Muscle of back (tissue), 13 donors: ENCODE measurements around the gene TMEM263. TPM values are rescaled to one million over a fixed set of nuclear protein-coding genes. Genes with fewer than 3 reads are reported as not detected.
"Not testable (repeated sequence)": the region's sequence is repeated elsewhere in the genome, so short reads cannot be mapped to it uniquely, and the experiment has no call there.

ENCODE experiments used
- DNase-seq, 3 donors: peaks; one replicate each; pipeline versions ENCODE4 v3.0.0 to v3.0.0-alpha.2; 2013
- long read RNA-seq, 9 donors: transcript quantifications; one replicate each; lab custom pipeline, GENCODE V29; 2026
- polyA plus RNA-seq, 10 donors: library from polyadenylated mRNA; unstranded; fragments of 120-200 nt; gene quantifications; one replicate each; pipeline ENCODE4 v1.2.1, GENCODE V29; 2013; ENCODE audit not compliant: insufficient read length in 10 of 10

Gene TMEM263
- polyA plus RNA-seq = 10 to 100 TPM; 60.4 to 79.7 (median 69.0) TPM
- long read RNA-seq, donor 1, transcript TMEM263-201 (4 exons, 3,362 nt) = major isoform, 10 of 13 reads
- long read RNA-seq, donor 1, partial matches to known transcripts = 0 of 13 reads
- long read RNA-seq, donor 1, other reads (novel, unspliced or antisense) = 0 of 13 reads
- long read RNA-seq, donor 2, transcript TMEM263-201 (4 exons, 3,362 nt) = major isoform, 9 of 19 reads
- long read RNA-seq, donor 2, transcript TMEM263-204 (3 exons, 3,349 nt) = minor isoform, 7 of 19 reads
- long read RNA-seq, donor 2, partial matches to known transcripts = 0 of 19 reads
- long read RNA-seq, donor 2, other reads (novel, unspliced or antisense) = 0 of 19 reads
- long read RNA-seq, donor 3 = 0 reads
- long read RNA-seq, donor 4, transcript TMEM263-201 (4 exons, 3,362 nt) = major isoform, 6 of 8 reads
- long read RNA-seq, donor 4, partial matches to known transcripts = 0 of 8 reads
- long read RNA-seq, donor 4, other reads (novel, unspliced or antisense) = 0 of 8 reads
- long read RNA-seq, donor 5, transcript TMEM263-201 (4 exons, 3,362 nt) = major isoform, 21 of 45 reads
- long read RNA-seq, donor 5, partial matches to known transcripts = 19 of 45 reads
- long read RNA-seq, donor 5, other reads (novel, unspliced or antisense) = 0 of 45 reads
- long read RNA-seq, donor 6, transcript TMEM263-201 (4 exons, 3,362 nt) = major isoform, 17 of 28 reads
- long read RNA-seq, donor 6, transcript TMEM263-204 (3 exons, 3,349 nt) = minor isoform, 5 of 28 reads
- long read RNA-seq, donor 6, partial matches to known transcripts = 0 of 28 reads
- long read RNA-seq, donor 6, other reads (novel, unspliced or antisense) = 0 of 28 reads
- long read RNA-seq, donor 7, transcript TMEM263-204 (3 exons, 3,349 nt) = major isoform, 8 of 12 reads
- long read RNA-seq, donor 7, partial matches to known transcripts = 0 of 12 reads
- long read RNA-seq, donor 7, other reads (novel, unspliced or antisense) = 0 of 12 reads
- long read RNA-seq, donor 8, transcript TMEM263-201 (4 exons, 3,362 nt) = major isoform, 11 of 58 reads
- long read RNA-seq, donor 8, partial matches to known transcripts = 36 of 58 reads
- long read RNA-seq, donor 8, other reads (novel, unspliced or antisense) = 7 of 58 reads
- long read RNA-seq, donor 9, partial matches to known transcripts = 0 of 5 reads
- long read RNA-seq, donor 9, other reads (novel, unspliced or antisense) = 0 of 5 reads

GRCh38 chr12:106955377-106956047 is at the start of gene TMEM263:
TSS of gene TMEM263 (plus strand) at chr12:106955907. CDS start at chr12:106967117, 11,210 bp downstream.
- peak; percentile 98 to 99 (median 99) for DNase-seq

GRCh38 chr12:106906715-106907114 is 49.0 kb upstream of the TMEM263 start:
- DNase-seq = no peak

DNA sequence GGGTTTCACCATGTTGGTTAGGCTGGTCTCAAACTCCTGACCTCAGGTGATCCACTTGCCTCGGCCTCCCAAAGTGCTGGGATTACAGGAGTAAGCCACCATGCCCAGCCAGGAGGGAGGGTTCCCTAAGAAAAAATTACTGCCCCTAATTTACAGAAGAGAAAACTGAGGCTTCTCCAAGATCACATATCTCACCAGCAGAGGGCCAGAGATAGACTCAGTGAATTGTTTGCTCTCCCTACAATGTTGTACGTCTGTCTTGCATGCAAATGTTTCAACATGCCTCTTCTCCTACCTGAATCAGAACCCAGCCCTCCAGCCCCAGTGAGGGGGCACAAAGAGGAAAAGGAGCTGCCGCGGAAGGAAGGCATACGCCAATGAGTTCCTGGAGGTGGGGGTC is 48.3 kb upstream of the TMEM263 start:
- DNase-seq = no peak

DNA sequence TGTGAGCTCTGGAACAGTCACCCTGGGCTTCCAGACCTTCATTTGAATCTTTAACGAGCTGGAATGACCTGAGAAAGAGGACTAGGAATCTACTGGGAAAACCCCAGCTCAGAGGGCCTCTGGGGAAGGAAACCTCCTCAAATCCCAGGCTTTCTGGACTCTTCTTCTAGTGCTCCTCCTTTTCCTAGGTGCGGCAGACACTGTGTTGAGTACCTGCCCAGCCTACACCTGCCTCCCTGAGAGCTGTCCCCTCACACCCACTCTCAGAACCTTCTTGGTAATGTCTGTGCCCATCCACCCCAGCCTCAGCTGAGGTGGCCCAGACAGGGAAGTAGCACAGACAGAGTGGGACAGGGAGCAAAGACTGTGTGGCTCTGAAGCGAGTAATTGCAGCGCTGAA is 47.9 kb upstream of the TMEM263 start:
- no peak for DNase-seq

DNA sequence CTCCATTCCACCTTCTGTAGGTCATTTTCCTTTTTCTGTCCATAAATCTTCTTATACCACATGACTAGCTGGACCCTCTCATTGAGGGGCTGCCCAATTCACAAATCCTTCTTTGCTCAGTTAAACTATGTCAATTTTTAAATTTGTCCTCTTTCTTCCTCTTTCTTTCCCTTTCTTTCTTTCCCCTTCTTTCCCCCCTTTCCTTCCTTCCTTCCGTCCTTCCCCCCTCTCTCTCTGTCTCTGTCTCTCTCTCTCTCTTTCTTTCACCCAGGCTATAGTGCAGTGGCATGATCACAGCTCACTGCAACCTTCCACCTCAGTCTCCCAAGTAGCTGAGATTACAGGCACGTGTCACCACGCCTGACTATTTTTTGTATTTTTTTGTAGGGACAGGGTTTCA is 47.1 kb upstream of the TMEM263 start:
- DNase-seq = no peak

GRCh38 chr12:106910202-106910601 is 45.5 kb upstream of the TMEM263 start:
- DNase-seq = no peak

- DNase-seq = no peak
Observed at GRCh38 chr12:106911581-106911980, 44.1 kb upstream of the TMEM263 start.

- no peak for DNase-seq
Observed at GRCh38 chr12:106913456-106913855, 42.3 kb upstream of the TMEM263 start.

DNA sequence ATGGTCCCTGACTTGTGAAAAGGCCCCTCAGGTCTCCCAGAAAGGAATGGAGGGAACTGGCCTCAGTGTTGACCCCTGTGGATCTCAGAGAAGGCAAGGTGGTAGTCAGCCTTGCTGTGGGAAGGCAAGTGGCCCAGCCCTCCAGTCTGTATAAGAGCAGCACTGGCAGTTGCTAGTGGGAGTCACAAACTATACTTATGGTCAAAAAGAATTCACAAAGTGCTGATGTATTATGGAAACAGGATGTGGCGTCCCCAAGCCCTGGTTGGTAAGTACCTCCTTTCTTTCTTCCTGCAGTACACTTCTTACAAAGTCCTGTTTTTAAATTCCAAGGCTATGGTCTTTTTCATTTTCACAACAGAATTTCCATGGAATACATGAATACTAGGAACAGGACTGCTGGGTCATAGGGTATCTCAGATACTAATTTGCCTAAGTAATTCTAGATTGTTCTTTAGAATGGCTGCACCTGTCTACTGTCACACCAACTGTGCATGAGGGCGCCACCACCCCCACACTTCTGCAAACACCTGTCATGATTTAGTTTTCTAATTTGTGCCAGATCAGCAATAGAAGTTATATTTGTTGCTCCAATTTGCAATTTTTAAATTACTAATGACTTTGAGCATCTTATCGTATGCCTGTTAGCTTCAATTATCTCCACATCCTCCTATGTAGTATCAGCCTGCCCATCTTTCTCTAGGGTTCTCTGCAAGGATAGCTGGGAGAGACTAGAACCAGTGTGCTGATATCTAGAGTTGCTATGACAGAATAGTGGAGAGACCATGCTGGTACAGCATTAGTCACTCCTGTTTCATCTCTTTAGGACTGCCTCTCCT is 40.7 kb upstream of the TMEM263 start:
- DNase-seq = no peak

DNA sequence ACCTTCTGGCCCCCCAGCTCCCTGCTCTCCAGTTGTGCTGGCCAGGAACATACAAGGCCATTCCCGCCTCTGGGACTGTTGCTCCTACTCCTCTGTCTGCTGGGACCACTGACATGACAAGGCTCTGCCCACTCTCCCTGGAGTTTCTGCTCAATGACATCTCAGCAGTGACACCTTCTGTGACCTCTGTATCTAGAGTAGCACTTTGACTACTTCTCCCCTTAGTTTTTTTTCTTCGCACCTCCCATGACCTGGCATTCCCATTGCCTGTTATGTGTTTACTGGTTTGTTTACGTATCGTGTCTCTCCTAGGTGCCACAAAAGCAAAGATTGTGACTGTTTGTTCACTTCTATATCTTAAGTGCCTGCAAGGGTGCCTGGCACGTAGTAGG is 40.1 kb upstream of the TMEM263 start:
- DNase-seq = no peak

DNA sequence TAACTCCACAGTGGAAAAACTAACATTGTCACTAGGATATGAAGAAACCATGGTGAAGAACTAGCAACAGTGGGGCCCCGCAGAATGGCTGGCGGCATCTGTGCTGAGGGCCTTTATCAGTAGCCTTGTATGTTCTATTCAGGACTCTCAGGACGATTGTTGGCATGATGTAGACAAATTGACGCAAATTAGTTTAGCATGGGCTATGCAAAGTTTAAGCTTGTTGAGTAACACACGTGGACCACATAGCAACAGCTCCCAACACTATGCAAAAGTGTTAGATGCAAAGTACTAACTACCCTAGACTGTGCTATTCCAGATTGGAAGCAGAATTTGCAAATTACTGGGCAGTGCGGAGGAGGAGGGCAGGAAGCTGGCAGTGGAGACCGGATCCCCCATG is 38.2 kb upstream of the TMEM263 start:
- no peak for DNase-seq

DNA sequence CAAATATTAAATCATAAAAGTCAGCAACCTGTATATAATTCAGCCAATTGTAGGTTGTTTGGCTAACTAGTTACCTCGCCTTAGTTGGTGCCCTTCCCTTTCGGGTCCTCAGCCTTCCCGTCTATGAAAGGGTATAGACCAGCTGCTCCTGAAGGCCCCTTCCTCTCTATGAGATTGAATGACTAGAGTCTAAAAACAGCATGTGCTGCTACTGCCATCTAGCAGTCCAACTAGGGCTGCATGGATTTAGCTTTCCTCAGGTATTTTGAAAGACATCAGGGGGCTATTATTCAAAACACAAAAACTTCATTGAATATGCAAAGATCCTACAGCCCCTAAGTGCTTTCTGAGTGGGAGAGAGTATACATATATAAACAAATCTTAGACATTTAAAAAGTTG is 37.0 kb upstream of the TMEM263 start:
- peak in 1 of 3 donors; percentile 34 for DNase-seq

DNA sequence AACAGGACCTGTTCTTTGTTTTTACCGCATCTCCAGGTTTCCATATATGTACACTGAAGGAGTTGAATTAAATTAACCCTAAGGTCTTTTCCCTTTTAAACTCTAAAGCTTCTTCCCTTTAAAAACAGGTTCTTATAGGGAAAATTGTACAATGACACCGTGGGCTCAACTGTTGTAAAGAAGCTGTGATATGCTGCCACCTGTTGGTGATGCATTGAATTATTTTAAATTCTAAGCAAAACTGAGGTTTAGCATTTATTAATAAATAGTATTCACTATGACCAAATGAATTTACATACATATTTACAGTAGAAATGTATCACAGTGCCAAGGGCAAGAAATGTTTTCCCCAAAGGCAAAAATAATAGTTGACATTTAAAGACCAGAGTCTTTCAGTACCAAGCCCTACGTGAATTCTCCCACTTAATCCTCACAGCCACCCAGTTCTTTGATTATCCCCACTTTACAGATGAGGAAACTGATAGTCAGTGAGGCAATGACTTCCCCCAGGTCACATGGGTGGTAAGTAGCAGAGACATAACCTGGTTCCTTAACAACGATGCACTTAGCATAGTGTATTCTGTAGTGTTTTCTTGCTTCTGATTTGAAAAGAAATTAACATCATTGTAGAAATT is 35.7 kb upstream of the TMEM263 start:
- peak; percentile 26 to 68 (median 49) for DNase-seq

GRCh38 chr12:106921976-106922375 is 33.7 kb upstream of the TMEM263 start:
- DNase-seq = not testable (repeated sequence)

- DNase-seq = not testable (repeated sequence)
Observed at GRCh38 chr12:106923594-106923993, 32.1 kb upstream of the TMEM263 start.

- DNase-seq = no peak
Observed at GRCh38 chr12:106924268-106924861, 31.3 kb upstream of the TMEM263 start.

- DNase-seq = no peak
Observed at GRCh38 chr12:106926657-106927056, 29.1 kb upstream of the TMEM263 start.

DNA sequence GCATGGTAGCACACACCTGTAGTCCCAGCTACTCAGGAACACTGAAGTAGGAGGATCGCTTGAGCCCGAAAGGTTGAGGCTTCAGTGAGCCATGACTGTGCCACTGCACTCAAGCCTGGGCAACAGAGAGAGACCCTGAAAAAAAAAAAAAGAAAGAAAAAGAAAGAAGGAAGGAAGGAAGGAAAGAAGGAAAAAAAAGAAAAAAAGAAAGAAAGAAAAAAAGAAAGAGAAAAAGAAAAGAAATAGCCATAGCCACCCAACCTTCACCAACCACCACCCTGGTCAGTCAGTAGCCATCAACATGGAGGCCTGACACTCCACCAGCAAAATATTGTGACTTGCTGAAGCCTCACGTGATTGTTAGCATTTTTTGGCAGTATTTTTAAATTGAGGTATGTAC is 21.4 kb upstream of the TMEM263 start:
- no peak for DNase-seq

DNA sequence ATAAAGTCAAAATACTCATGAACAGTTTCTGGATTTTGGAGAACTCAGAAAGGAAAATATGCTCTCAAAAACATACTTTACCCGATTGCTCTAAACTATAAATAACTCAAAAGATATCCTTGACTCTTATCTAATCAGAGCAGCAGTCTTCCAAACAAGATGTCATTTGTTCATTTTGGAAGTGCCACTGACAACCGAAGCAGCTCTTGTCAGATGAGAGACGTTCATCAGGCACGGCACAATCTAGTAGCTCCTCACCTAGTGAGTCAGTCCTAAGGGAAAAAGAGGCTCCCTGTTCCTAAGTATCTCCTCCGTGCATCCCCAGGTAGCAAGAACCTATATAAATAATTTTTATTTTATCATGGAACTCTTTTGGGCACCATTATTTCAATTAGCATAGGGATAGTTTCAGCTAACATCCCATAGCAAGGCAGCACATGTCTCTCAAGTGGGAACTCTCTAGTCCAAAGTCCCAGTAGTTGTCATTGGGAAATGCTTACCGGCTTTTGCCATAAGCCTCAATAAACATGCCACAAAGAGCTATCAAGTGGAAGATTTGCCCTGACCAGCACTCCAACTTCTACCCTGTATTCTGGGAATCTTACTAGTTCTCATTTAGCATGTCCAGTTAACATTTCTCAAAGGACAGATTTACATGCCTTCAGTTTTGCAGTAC is 14.1 kb upstream of the TMEM263 start:
- DNase-seq = no peak
